UCSD-AML1 (cell line): ENCODE measurements around the gene MANBA.
"Not testable (repeated sequence)": the region's sequence is repeated elsewhere in the genome, so short reads cannot be mapped to it uniquely, and the experiment has no call there.

ENCODE experiments used
- DNase-seq: peaks from one replicate; lab custom pipeline; 2025; ENCODE audit not compliant: unreplicated experiment; lab: John Stamatoyannopoulos, UW

MANBA gene

DNA sequence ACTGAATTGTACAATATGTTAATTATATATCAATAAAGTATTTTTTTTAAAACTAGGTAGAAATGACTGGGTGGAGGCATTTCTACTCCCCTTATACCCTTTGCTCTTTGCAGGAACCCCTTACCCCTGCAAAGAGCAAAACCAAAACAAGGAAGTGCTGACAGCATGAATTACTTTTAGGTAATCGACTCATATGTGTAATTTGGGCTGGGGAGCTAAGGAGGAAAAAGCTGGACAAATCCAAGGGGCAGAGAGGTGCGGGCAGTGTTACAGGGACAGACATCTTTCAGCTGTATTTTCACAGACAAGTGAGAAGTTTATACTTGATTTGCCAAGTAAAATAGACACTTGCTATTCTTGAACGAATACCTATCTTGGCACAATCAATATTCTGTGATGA is 35.5 kb downstream of the MANBA start:
- DNase-seq: no peak

DNA sequence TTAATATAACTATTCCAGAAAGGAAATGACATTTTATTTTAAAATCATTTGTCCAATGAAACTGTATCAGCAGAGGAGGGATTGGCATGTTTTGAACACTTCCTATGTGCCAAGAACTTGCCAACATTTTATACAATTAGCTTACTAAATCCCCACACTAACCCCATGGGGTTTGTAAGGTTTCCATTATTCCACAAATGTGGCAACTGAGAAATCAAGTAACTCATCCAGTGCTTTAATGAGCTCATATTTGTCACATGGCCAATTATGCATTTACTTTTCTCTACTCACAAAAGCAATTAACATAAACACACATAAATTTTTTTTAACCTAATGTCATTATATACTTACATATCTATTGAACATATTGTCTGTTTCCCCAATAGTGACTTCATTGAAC is 37.3 kb downstream of the MANBA start:
- DNase-seq: no peak

DNA sequence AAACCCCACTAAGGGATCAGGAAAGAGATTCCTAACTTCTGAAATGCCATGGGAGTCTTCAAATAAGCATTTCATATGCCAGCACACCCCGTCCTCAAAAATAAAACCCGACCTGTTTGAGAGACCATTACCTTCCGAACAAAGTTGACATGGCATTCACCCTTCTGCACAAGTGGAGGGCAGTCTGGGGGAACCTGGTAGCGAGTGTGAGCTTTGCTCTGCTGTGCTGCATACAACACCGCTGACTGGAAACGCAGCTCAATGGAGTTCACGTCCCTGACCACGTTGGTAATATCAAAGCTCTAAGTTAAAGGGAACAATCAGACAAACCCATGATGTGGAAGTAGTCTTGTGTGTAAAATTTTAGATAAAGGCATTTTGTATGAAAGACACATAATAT is 38.0 kb downstream of the MANBA start:
- no peak for DNase-seq

DNA sequence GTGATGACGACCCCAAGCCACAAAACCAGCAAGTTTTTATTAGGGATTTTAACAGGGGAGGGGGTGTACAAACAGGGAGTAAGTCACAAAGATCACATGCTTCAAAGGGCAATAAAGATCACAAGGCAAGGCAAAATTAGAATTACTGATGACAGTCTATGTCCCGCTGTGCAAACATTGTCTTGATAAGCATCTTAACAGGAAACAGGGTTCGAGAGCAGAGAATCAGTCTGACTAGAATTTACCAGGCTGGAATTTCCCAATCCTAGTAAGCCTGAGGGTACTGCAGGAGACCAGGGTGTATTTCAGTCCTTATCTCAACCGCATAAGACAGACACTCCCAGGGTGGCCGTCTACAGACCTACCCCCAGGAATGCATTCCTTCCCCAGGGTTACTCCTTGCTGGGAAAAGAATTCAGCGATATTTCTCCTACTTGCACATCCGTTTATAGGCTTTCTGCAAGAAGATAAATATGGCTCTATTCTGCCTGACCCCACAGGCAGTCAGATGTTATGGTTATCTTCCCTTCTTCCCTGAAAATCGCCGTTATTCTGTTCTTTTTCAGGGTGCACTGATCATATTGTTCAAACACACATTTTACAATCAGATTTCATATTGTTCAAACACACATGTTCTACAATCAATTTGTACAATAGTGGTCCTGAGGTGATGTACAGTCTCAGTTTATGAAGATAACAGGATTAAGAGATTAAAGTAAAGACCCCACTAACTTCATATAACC is 41.8 kb downstream of the MANBA start:
- DNase-seq: not testable (repeated sequence)

DNA sequence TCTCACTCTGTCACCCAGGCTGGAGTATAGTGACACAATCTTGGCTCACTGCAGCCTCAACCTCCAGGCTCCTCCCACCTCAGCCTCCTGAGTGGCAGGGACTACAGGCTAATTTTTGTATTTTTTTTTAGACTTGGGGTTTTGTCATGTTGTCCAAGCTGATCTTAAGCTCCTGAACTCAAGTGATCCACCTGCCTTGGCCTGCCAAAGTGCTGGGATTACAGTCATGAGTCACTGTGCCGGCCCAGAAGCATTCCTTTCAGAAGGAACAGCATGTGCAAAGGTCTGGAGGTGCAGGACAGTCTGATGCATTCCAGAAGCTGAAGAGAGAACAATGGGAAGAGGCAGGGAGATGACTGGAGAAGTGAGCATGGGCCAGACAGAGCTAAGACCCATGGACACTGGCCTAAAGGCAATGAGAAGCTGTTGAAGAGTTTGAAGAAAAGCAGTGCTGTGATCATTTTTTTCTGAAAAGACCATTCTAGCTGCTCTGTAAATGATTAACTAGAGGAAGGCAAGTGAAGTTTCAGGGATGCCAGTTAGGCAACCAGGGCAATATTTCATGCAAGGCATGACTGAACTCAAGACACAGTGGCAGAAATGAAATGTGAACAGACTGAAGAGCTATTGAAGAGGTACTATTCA is 43.2 kb downstream of the MANBA start:
- no peak for DNase-seq

DNA sequence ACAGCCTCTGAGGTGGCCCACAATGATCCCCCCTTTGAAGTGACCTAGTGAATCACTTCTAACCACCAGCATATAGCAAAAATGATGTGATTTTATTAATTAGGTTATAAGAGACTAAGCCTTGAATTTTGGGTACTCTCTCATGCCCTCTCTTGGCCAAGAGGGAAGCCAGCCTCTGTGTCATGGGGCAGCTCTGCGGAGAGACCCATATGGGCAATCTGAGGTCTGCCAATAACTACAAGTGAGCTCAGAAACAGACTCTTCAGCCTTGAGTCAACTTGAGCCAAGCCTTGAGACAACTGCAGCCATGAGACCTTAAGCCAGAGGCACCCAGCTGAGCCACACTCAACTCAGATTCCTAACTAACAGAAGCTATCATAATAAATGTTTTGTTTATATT is 45.7 kb downstream of the MANBA start:
- no peak for DNase-seq

DNA sequence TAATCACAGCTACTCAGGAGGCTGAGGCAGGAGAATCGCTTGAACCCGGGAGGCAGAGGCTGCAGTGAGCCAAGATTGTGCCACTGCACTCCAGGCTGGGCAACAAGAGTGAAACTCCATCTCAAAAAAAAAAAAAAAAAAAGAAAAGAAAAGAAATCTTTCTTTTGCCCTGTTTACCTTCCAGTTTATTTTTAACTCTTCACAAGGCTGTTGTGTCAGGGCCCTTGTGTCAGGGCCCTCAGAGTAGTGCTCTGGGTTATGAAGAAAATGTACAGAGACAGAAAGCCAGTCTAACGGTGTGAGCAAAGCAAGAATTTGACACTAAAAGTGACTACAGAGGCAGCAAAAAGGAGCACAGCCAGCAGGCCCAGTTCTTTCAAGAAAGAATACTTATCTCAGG is 47.0 kb downstream of the MANBA start:
- not testable (repeated sequence) for DNase-seq

DNA sequence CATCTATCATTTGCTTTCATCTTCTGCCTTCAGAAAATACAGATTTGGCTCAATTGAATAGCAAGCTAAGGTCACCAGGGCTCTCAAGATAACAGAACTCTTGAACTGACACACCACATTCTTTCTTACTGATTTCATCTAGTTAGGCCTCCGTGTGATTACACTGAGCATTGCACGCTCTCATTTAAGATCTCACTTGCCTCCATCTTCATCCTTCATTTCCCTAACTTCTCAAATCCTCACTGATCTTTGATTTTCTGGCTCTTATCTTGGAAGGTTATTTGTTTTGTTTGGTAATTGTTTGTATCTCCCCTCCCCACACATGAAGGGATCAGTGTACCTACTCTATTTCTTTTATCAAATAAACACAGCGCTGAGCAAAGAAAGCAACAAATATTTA is 47.7 kb downstream of the MANBA start:
- no peak for DNase-seq

DNA sequence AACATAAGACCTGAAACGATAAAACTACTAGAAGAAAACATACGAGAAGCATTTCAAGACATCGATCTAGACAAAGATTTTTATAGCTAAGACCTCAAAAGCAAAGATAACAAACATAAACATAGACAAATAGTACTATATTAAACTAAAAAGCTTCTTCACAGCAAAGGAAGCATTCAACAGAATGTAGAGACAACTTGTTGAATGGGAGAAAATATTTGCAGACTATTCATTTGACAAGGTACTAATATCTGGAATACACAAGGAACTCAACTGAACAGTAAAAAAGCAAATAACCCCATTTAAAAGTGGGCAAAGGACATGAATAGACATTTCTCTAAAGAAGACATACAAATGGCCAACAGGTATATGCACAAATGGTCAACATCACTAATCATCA is 49.8 kb downstream of the MANBA start:
- DNase-seq: no peak

DNA sequence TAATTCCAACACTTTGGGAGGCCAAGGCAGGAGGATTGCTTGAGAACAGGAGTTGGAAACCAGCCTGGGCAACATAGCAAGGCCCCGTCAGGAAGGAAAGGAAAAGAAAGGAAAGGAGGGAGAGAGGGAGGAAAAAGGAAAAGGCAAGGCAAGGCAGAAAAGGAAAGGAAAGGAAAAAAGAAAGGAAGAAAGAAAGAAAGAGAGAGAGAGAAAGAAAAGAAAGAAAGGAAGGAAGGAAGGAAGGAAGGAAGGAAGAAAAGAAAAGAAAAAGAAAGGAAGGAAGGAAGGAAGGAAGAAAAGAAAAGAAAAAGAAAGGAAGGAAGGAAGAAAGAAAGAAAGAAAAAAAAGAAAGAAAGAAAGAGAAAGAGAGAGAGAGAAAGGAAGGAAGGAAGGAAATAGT is 51.7 kb downstream of the MANBA start:
- not testable (repeated sequence) for DNase-seq

DNA sequence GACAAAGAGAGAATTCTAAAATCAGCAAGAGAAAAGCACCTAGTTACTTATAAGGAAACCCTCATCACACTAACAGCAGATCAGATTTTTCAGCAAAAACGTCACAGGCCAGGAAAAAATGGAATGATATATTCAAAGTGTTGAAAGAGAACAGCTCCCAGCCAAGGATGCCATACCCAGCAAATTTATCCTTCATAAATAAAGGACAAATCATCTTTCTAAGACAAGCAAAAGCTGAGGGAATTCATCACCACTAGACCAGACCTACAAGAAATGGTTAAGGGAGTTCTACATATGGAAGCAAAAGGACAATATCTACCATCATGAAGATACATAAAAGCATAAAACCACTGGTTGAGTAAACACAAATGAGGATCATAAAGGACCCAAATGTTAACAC is 53.6 kb downstream of the MANBA start:
- no peak for DNase-seq

DNA sequence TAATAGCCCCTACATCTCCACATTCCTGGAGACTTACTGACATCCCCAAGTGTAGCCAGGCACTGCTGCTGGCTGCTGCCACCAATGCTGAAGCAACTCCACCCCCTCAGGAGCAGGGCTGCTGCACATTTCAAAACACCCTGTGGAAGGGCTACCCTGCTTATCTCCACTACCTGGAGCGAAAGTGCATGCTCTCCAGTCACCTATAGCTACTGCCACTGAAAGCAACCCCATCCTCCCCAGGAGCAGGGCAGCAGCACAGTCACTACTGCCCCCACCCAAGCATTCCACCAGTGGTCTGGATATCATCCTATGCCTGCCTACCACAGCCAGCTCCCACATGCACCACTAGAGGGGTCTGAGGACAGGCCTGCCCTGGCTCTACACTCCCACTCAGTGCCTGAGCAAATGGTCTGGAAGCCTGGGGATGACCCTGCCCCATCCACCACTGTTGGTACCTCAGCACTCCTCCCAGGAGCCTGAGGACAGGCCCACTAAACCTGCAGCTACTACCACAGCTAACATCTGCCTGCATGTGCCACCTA is 55.3 kb downstream of the MANBA start:
- no peak for DNase-seq

DNA sequence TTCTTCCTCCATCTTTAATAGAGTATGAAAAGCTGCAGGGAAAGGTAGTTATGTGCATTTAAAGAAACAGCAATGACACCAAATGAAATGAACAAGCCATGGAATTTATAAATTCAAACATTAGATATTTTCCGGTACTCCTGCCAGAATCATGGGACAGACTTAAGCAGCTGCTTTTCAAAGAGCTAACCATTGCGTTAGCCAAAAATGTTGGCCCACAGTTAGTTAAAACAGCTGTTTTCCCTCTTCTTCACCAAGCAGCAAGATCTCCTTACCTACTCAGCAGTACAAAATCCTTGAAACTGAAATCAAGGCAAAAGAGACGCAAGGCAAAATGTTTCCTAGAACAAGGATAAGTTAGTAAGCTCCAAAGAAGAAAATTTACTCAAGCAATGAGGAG is 64.0 kb downstream of the MANBA start:
- no peak for DNase-seq

DNA sequence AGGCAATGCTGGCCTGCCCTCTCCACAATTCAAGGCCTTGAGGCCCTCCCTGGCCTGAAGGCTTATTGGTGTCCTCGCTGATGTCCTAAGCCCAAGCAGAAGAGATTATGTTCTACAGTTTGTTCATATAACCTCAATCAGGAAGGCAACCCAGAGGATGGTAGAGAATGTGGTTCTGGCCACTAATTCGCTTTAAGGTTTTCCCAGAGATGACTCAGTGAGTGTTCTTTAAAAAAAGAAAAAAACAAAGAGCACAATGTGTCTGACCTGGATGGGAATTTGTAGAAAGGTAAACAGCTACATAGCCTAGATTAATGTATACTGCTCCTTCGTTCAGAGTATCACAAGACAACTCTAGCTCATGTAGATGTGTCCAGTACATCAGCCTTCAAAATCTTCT is 66.0 kb downstream of the MANBA start:
- DNase-seq: no peak

DNA sequence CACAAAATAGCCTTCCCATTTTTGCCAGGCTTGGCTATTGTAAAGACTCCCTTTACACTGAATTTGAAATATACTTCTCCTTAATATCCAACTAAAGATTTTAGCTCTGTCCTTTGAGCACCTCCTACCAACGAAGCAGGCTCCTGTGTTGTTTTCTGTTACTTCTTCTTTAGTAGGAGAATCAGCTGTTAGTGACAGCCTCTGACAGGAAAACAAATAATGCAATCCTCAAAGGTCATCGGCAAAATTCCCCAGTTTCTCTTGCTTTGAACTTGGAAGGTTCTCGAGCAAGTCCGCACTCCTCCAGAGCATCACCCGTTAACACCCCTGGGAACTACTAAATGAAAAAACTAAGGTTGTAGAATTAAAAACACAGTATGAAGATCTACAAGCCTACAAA is 66.9 kb downstream of the MANBA start:
- no peak for DNase-seq

DNA sequence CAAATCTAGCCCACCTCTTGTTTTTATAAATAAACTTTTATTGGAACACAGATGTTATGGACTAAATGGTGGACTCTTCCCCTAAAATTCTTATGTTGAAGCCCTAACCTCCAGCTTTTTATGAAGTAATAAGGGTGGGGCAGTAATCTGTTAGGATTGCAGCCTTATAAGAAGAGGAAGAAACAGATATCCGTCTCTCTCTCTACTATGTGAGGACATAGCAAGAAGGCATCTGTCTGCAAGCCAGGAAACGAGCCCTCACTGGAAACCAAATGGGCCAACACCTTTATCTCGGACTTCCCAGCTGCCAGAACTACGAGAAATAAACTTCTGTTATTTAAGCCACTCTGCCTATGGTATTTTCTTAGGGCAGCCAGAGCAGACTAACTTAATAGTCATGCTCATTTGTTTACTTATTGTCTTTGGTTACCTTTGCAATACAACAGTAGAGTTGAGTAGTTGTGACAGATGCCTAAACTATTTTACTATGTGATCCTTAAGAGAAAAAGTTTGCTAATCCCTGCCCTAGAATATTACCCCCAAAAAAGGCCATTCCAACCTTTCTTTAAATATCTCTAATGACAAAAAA is 67.4 kb downstream of the MANBA start:
- DNase-seq: no peak

DNA sequence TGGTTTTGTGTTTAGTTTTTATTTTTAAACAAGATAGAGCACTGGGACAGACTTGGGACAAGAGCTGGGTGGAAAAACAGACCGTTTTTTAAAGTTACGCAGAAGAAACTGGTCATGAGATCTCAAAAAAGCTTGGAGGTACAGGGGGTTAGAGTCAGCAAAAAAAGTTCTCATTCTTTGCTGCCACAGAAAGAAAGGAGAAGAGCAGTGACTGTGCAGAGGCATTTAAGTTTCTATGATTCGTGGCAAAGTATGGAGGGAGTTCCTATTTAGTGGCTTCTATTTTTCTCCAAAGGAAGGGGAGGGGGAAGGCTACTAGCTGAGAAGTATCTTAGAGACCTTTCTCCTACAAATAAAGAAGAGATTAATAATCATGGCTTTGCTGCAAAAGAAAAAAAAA is 68.3 kb downstream of the MANBA start:
- no peak for DNase-seq

DNA sequence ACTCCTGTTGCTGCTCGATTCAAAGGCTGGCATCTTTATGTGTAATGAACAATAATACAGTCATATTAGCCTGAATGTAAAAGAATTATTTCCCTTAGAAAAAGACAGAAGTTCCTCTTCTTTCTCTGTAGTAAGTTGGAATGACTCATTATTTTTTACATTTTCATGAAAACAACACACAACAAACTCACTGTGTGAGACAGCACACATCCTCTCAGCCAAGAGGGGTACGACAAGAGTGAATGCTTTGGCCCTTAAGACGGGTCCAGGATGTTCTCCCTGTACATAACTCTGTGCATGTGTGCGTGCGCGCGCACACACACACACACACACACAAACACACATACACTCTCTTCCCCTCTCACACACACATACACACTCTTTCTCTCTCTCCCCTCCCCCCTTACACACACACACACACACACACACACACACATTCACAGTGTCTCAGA is 72.8 kb downstream of the MANBA start:
- DNase-seq: no peak

DNA sequence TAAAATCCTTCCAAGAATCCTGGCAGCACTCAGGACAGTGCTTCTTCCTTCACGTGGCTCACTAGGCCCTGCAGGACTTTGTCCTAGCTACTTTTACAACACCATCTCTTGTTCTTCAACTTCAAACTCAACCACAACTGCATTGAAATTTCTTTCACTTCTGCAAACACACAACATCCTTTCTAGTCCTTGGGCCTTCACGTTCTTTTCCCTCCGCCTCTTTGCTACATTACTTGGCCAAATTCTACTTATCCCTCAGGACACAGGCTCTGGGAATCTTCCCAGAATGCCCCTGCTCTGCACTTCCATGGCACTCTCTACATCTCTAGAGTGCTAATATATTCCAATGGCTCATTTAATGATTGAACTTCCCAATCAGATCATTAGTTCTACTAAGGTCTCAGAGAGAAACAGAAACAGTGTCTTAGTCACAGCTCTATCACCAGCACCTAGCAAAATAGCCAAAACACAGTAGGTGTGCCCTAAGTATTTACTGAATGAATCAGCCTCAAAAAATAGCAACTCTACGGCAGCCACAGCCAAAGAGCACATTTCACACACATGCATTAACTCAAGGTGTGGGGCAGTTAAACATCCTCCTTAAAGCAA is 73.3 kb downstream of the MANBA start:
- no peak for DNase-seq

DNA sequence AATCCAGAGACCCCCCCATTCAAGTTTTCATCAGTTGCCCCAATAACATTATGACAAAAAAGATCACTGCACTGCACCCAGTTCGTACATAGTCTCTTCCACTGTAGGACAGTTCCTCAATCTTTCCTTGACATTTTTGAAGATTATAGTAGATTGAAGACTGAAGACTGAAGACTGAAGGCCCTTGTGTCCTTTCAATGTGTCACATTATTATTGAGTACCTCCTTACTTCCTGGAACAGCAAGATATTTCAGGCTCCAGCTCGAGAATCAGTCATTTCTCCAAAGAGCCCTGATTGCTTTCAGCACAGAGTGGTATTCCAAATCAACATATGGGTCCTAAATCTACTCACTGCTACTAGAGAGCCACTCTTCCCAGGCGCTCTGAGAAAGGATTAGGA is 75.0 kb downstream of the MANBA start:
- DNase-seq: no peak

DNA sequence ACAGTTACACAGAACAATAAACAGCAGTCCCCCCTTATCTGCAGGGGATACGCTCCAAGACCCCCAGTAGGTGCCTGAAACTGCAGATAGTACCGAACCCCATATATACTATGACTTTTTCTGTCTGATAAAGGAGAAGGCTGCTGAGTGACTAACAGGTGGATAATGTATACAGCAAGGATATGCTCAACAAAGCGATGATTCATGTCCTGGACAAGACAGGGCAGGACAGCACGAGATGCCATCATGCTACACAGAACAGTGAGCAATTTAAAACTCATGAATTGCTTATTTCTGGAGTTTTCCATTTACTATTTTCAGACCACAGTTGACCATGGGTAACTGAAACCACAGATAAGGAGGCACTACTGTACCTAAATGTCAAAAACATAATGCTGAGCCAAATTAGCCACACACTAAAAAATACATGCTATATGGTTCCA is 76.1 kb downstream of the MANBA start:
- DNase-seq: no peak
